GM19240 (cell line): ENCODE data around the gene CPSF2.
"Not testable (repeated sequence)": the region's sequence is repeated elsewhere in the genome, so short reads cannot be mapped to it uniquely, and the experiment has no call there.

Source experiments
- DNase-seq: peaks from one replicate; pipeline ENCODE4 v3.0.0; 2011; ENCODE audit warnings: low spot score; ENCODE audit not compliant: insufficient read length

Gene CPSF2

GRCh38 chr14:92154283-92154942 is 32.6 kb downstream of the CPSF2 start:
- no peak for DNase-seq

- no peak for DNase-seq
Observed at GRCh38 chr14:92160619-92161018, 38.9 kb downstream of the CPSF2 start.

GRCh38 chr14:92161521-92161920 is 39.8 kb downstream of the CPSF2 start:
- DNase-seq, result no peak

- DNase-seq, result no peak
Observed at GRCh38 chr14:92164958-92165357, 43.2 kb downstream of the CPSF2 start.

- no peak for DNase-seq
Observed at GRCh38 chr14:92173668-92174067, 51.9 kb downstream of the CPSF2 start.

GRCh38 chr14:92175811-92176210 is 54.0 kb downstream of the CPSF2 start:
- DNase-seq, result no peak

GRCh38 chr14:92176476-92176875 is 54.7 kb downstream of the CPSF2 start:
- DNase-seq, result no peak

- DNase-seq, result not testable (repeated sequence)
Observed at GRCh38 chr14:92179178-92179577, 57.4 kb downstream of the CPSF2 start.

GRCh38 chr14:92185559-92185958 is 63.8 kb downstream of the CPSF2 start:
- no peak for DNase-seq

- DNase-seq, result not testable (repeated sequence)
Observed at GRCh38 chr14:92187616-92188015, 65.8 kb downstream of the CPSF2 start.

- DNase-seq, result no peak
Observed at GRCh38 chr14:92190768-92191167, 69.0 kb downstream of the CPSF2 start.

- no peak for DNase-seq
Observed at GRCh38 chr14:92198804-92199203, 77.0 kb downstream of the CPSF2 start.

- DNase-seq, result no peak
Observed at GRCh38 chr14:92199763-92200162, 78.0 kb downstream of the CPSF2 start.

- DNase-seq, result no peak
Observed at GRCh38 chr14:92203116-92203515, 81.3 kb downstream of the CPSF2 start.

GRCh38 chr14:92204792-92205191 is 83.0 kb downstream of the CPSF2 start:
- no peak for DNase-seq

- no peak for DNase-seq
Observed at GRCh38 chr14:92207012-92207927, 85.5 kb downstream of the CPSF2 start.

GRCh38 chr14:92207928-92208265 is 86.1 kb downstream of the CPSF2 start:
- DNase-seq, result no peak

GRCh38 chr14:92209141-92209540 is 87.4 kb downstream of the CPSF2 start:
- DNase-seq, result no peak

- DNase-seq, result not testable (repeated sequence)
Observed at GRCh38 chr14:92213125-92213524, 91.4 kb downstream of the CPSF2 start.

- no peak for DNase-seq
Observed at GRCh38 chr14:92215579-92215978, 93.8 kb downstream of the CPSF2 start.

GRCh38 chr14:92217936-92218335 is 96.2 kb downstream of the CPSF2 start:
- DNase-seq, result no peak
